Body of pancreas (tissue), 4 donors: ENCODE measurements around the gene PRELID2. TPM values are rescaled to one million over a fixed set of nuclear protein-coding genes. Genes with fewer than 3 reads are reported as not detected.

Source experiments
- ATAC-seq: fragments of 150-250 bp; one replicate; pipeline ENCODE4 v1.9.1; 2016
- DNase-seq, 4 donors: peaks; one replicate each; pipeline ENCODE4 v3.0.0-alpha.2; 2019
- H3K27ac ChIP-seq, 4 donors: fragments of 200-600 bp; sonication (generic); 1 replicate in 3 of 4; 2 replicates in 1 of 4; pipeline versions ENCODE4 v1.5.1 to v1.6.1; 2016 to 2019; ENCODE audit warnings: mild to moderate bottlenecking in 1 of 4, mixed read lengths in 1 of 4, moderate library complexity in 1 of 4
- H3K27me3 ChIP-seq, 2 donors: fragments of 200-600 bp; sonication (generic); one replicate each; pipeline ENCODE4 v1.6.0; 2016; ENCODE audit warnings: mild to moderate bottlenecking in 1 of 2
- H3K36me3 ChIP-seq, 2 donors: fragments of 200-600 bp; sonication (generic); replicated peaks in 1 of 2; 2 replicates each; pipeline ENCODE4 v1.5.1; 2016; ENCODE audit warnings: low read depth in 2 of 2; ENCODE audit not compliant: insufficient read depth in 1 of 2
- H3K4me1 ChIP-seq: fragments of 200-600 bp; sonication (generic); one replicate; pipeline ENCODE4 v1.6.0; 2016
- H3K4me3 ChIP-seq, 2 donors: fragments of 200-600 bp; sonication (generic); 1 replicate in 1 of 2; 2 replicates in 1 of 2; pipeline ENCODE4 v1.5.1; 2016 to 2019
- H3K9me3 ChIP-seq, 3 donors: fragments of 200-600 bp; sonication (generic); 1 replicate in 2 of 3; 2 replicates in 1 of 3; pipeline ENCODE4 v1.5.1; 2016
- CTCF ChIP-seq, 7 experiments: fragments of 450-650 bp in 4 of 7; fragments of 200-600 bp in 3 of 7; sonication (generic) in 3 of 7; IDR thresholded peaks; one replicate each; pipeline ENCODE4 v1.5.1; 2016 to 2019; ENCODE audit warnings: antibody characterized with exemption in 7 of 7
- POLR2A ChIP-seq, 3 donors: fragments of 450-650 bp; IDR thresholded peaks; one replicate each; pipeline ENCODE4 v1.6.1; 2016; ENCODE audit warnings: antibody characterized with exemption in 3 of 3, mild to moderate bottlenecking in 2 of 3
- WGBS, 2 donors: methylation state at CpG; one replicate each; pipeline ENCODE4 v1.1.5; 2017; 5-methylcytosine and 5-hydroxymethylcytosine counted together
- intact Hi-C: fragments of 100-400 bp; cut with DNase I; formaldehyde crosslinking; loops from one replicate; pipeline ENCODE4 v1.15.1; 2023
- total RNA-seq, 2 donors: library from RNA; depleted of rRNA; stranded (reverse); fragments of >200 nt; gene quantifications; one replicate each; pipeline ENCODE4 v1.1.0, GENCODE V29; 2016

Gene PRELID2
- total RNA-seq, 2 donors from 2014 or later = 17.1 to 22.4 TPM

GRCh38 chr5:145772466-145772865, 62.7 kb downstream of the PRELID2 start:
- ATAC-seq = no peak
- Histone ChIP-seq H3K36me3 (no peaks in the 10 kb centered on the region), H3K27me3 (no peaks in the 10 kb centered on the region), H3K27ac (no peak overlapping the region), H3K9me3 (peaks cover 0 to 3% (median 0%) of the 10 kb centered on the region in 3 donors), H3K4me1 (no peaks in the 10 kb centered on the region), H3K4me3 (no peak overlapping the region)
- no peak for TF ChIP-seq CTCF (IDR thresholded peaks at IDR 0.05)
- TF ChIP-seq POLR2A (IDR thresholded peaks at IDR 0.05) = no peak
- DNase-seq = no peak
- intact Hi-C loops = no loop called here

GRCh38 chr5:145768863-145769262, 66.3 kb downstream of the PRELID2 start:
- no peak for DNase-seq
- intact Hi-C loops = no loop called here
- TF ChIP-seq POLR2A (IDR thresholded peaks at IDR 0.05) (no peak), CTCF (IDR thresholded peaks at IDR 0.05) (no peak)
- no peak overlapping the region for H3K27ac ChIP-seq
- H3K27me3 ChIP-seq = no peaks in the 10 kb centered on the region
- peaks cover 0 to 7% (median 0%) of the 10 kb centered on the region in 3 donors for H3K9me3 ChIP-seq
- ATAC-seq = no peak
- 74 to 83% methylated on average over 3 of the region's 3 CpGs for WGBS, 2 donors
- H3K36me3 ChIP-seq = no peaks in the 10 kb centered on the region
- H3K4me1 ChIP-seq = no peaks in the 10 kb centered on the region
- no peak overlapping the region for H3K4me3 ChIP-seq

- Histone ChIP-seq H3K36me3 (no peaks in the 10 kb centered on the region), H3K9me3 (peaks cover 0 to 7% (median 0%) of the 10 kb centered on the region in 3 donors), H3K4me3 (no peak overlapping the region), H3K27me3 (no peaks in the 10 kb centered on the region), H3K4me1 (no peaks in the 10 kb centered on the region), H3K27ac (no peak overlapping the region)
- TF ChIP-seq CTCF (IDR thresholded peaks at IDR 0.05) (no peak), POLR2A (IDR thresholded peaks at IDR 0.05) (no peak)
- DNase-seq (no peak), ATAC-seq (no peak)
- WGBS, 2 donors = 84 to 100% methylated on average over 1 of the region's 1 CpG
- intact Hi-C loops = no loop called here
Observed at GRCh38 chr5:145764325-145764724, 70.8 kb downstream of the PRELID2 start.

- no peak for DNase-seq
- WGBS, 2 donors = 100% methylated on average over 1 of the region's 1 CpG
Observed at GRCh38 chr5:145762833-145763232, 72.3 kb downstream of the PRELID2 start.

More at GRCh38 chr5:145762833-145763232, 72.3 kb downstream of the PRELID2 start:
- Histone ChIP-seq H3K36me3 (no peaks in the 10 kb centered on the region), H3K27ac (no peak overlapping the region), H3K27me3 (no peaks in the 10 kb centered on the region), H3K4me3 (no peak overlapping the region), H3K4me1 (no peaks in the 10 kb centered on the region), H3K9me3 (peaks cover 0 to 7% (median 0%) of the 10 kb centered on the region in 3 donors)
- no peak for ATAC-seq
- intact Hi-C loops = no loop called here
- no peak for TF ChIP-seq POLR2A (IDR thresholded peaks at IDR 0.05)
- no peak for TF ChIP-seq CTCF (IDR thresholded peaks at IDR 0.05)
